OCI-LY1 (cell line): Measurements from ENCODE around the gene HBE1.
"Not testable (repeated sequence)": the region's sequence is repeated elsewhere in the genome, so short reads cannot be mapped to it uniquely, and the experiment has no call there.

ENCODE experiments used
- H2AFZ ChIP-seq: fragments of 200-600 bp; sonication (generic), shearing (Covaris generic); 2 replicates; pipeline ENCODE4 v1.6.0; 2014; ENCODE audit warnings: antibody characterized with exemption, mild to moderate bottlenecking, low read length
- H3F3A ChIP-seq: fragments of 200-600 bp; sonication (generic), shearing (Covaris generic); 2 replicates; pipeline ENCODE4 v1.6.0; 2014; ENCODE audit warnings: mild to moderate bottlenecking, antibody characterized with exemption, low read length, moderate library complexity; ENCODE audit not compliant: insufficient read depth
- H3K27ac ChIP-seq: fragments of 200-600 bp; sonication (generic); 2 replicates; pipeline ENCODE4 v1.5.1; 2014; ENCODE audit warnings: low read length, mixed run types, mild to moderate bottlenecking, low read depth; ENCODE audit not compliant: poor library complexity, severe bottlenecking
- H3K27me3 ChIP-seq: fragments of 200-600 bp; sonication (generic); 2 replicates; pipeline ENCODE4 v1.6.0; 2014; ENCODE audit warnings: antibody characterized with exemption, mild to moderate bottlenecking, low read length, moderate library complexity; ENCODE audit not compliant: insufficient read depth
- H3K36me3 ChIP-seq: fragments of 200-600 bp; sonication (generic); 2 replicates; pipeline ENCODE4 v1.6.1; 2014; ENCODE audit warnings: mild to moderate bottlenecking, antibody characterized with exemption, low read length, moderate library complexity, mixed read lengths; ENCODE audit not compliant: insufficient read depth
- H3K4me1 ChIP-seq: fragments of 200-600 bp; sonication (generic); 2 replicates; pipeline ENCODE4 v1.5.1; 2014; ENCODE audit warnings: mild to moderate bottlenecking, low read length, moderate library complexity; ENCODE audit not compliant: insufficient read depth, severe bottlenecking
- H3K4me2 ChIP-seq: fragments of 200-600 bp; sonication (generic), shearing (Covaris generic); 2 replicates; pipeline ENCODE4 v1.6.1; 2014; ENCODE audit warnings: low read length
- H3K4me3 ChIP-seq: fragments of 200-600 bp; sonication (generic); 2 replicates; pipeline ENCODE4 v1.5.1; 2014; ENCODE audit warnings: low read length, low read depth, mild to moderate bottlenecking, mixed read lengths; ENCODE audit not compliant: poor library complexity, severe bottlenecking
- H3K79me2 ChIP-seq: fragments of 200-600 bp; shearing (Covaris generic); 2 replicates; pipeline ENCODE4 v1.6.1; 2016; ENCODE audit warnings: mixed run types, low read length, mixed read lengths; ENCODE audit not compliant: insufficient read depth
- H3K9ac ChIP-seq: fragments of 200-600 bp; sonication (generic), shearing (Covaris generic); 2 replicates; pipeline ENCODE4 v1.6.1; 2014; ENCODE audit warnings: mild to moderate bottlenecking, low read length, mixed read lengths
- H3K9me2 ChIP-seq: fragments of 200-600 bp; sonication (generic), shearing (Covaris generic); 2 replicates; pipeline ENCODE4 v1.6.1; 2014; ENCODE audit warnings: low read depth, mild to moderate bottlenecking, low read length, mixed read lengths
- H3K9me3 ChIP-seq: fragments of 200-600 bp; shearing (Covaris generic); 2 replicates; pipeline ENCODE4 v1.6.1; 2014; ENCODE audit warnings: low read length, mixed read lengths
- H4K20me1 ChIP-seq: fragments of 200-600 bp; sonication (generic), shearing (Covaris generic); 2 replicates; pipeline ENCODE4 v1.6.0; 2016; ENCODE audit warnings: mild to moderate bottlenecking, low read length; ENCODE audit not compliant: insufficient read depth
- CTCF ChIP-seq: fragments of 200-600 bp; sonication (generic), shearing (Covaris generic); IDR thresholded peaks from 2 replicates; pipeline ENCODE4 v1.5.1; 2017; ENCODE audit warnings: mild to moderate bottlenecking, antibody characterized with exemption, low read length, moderate library complexity, mixed read lengths
- EZH2 ChIP-seq: fragments of 200-600 bp; sonication (generic), shearing (Covaris generic); IDR thresholded peaks from 2 replicates; pipeline ENCODE4 v1.8.0; 2017; ENCODE audit warnings: borderline replicate concordance, mixed run types, mild to moderate bottlenecking, antibody characterized with exemption, low read length, moderate library complexity, mixed read lengths

Gene HBE1

GRCh38 chr11:5257296-5257695 is 12.4 kb downstream of the HBE1 start:
- Histone ChIP-seq H3K4me2 (no peak overlapping the region), H3K9me3 (no peaks in the 10 kb centered on the region), H3K36me3 (no peaks in the 10 kb centered on the region), H3K27ac (no peak overlapping the region), H3K9ac (no peak overlapping the region), H3K4me3 (no peak overlapping the region), H3K9me2 (no peaks in the 10 kb centered on the region), H3K4me1 (no peaks in the 10 kb centered on the region), H2AFZ (no peak overlapping the region), H3K27me3 (no peaks in the 10 kb centered on the region), H3F3A (no peaks in the 10 kb centered on the region), H4K20me1 (no peaks in the 10 kb centered on the region), H3K79me2 (no peaks in the 10 kb centered on the region)
- TF ChIP-seq EZH2 (no peak), CTCF (no peak)

DNA sequence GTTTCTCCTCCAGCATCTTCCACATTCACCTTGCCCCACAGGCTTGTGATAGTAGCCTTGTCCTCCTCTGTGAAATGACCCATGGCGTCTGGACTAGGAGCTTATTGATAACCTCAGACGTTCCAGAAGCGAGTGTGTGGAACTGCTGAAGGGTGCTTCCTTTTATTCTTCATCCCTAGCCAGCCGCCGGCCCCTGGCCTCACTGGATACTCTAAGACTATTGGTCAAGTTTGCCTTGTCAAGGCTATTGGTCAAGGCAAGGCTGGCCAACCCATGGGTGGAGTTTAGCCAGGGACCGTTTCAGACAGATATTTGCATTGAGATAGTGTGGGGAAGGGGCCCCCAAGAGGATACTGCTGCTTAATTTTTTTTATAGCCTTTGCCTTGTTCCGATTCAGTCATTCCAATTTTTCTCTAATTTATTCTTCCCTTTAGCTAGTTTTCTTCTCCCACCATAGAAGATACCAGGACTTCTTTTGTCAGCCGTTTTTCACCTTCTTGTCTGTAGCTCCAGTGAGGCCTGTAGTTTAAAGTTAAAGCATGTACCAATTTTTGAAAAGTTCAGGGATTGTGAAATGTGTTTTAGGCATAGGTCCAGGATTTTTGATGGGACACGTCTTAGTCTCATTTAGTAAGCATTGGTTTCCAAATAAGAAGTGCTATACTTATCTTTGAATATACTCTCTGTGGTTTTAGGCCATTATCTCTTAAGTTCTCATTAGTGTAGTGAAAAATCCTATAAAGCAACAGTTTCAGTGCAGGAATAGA is 14.9 kb downstream of the HBE1 start, which contains the start of gene HBG2:
HBG2 (minus strand) TSS at position 136 of the 768 bp plus-strand sequence; CDS start at position 83, 53 bp downstream.
- not testable (repeated sequence) for H3K9me3 ChIP-seq, H3K4me2 ChIP-seq, H3K27me3 ChIP-seq, H3K4me1 ChIP-seq, H3K79me2 ChIP-seq, H3K9ac ChIP-seq, H4K20me1 ChIP-seq, H3K4me3 ChIP-seq, H3F3A ChIP-seq, H3K36me3 ChIP-seq, H3K27ac ChIP-seq, H2AFZ ChIP-seq, H3K9me2 ChIP-seq

GRCh38 chr11:5254023-5254422 is 15.7 kb downstream of the HBE1 start:
- H3K9ac ChIP-seq, H2AFZ ChIP-seq, H3K27me3 ChIP-seq, H3K27ac ChIP-seq, H3K79me2 ChIP-seq, H3F3A ChIP-seq, H4K20me1 ChIP-seq, H3K4me3 ChIP-seq, H3K36me3 ChIP-seq, H3K4me2 ChIP-seq, H3K9me3 ChIP-seq, H3K9me2 ChIP-seq, H3K4me1 ChIP-seq: not testable (repeated sequence)

- H3K79me2 ChIP-seq, H3K4me2 ChIP-seq, H3K9me2 ChIP-seq, H4K20me1 ChIP-seq, H3K9me3 ChIP-seq, H3F3A ChIP-seq, H3K27ac ChIP-seq, H2AFZ ChIP-seq, H3K27me3 ChIP-seq, H3K36me3 ChIP-seq, H3K4me3 ChIP-seq, H3K4me1 ChIP-seq, H3K9ac ChIP-seq: not testable (repeated sequence)
Observed at GRCh38 chr11:5253440-5253839, 16.3 kb downstream of the HBE1 start.
